ENCODE data around the gene C3orf20. TPM values are rescaled to one million over a fixed set of nuclear protein-coding genes. Genes with fewer than 3 reads are reported as not detected.

C3orf20 gene
- total RNA-seq, 4 donors from 2014 or later: 0.11 to 0.46 TPM; not detected in 2

DNA sequence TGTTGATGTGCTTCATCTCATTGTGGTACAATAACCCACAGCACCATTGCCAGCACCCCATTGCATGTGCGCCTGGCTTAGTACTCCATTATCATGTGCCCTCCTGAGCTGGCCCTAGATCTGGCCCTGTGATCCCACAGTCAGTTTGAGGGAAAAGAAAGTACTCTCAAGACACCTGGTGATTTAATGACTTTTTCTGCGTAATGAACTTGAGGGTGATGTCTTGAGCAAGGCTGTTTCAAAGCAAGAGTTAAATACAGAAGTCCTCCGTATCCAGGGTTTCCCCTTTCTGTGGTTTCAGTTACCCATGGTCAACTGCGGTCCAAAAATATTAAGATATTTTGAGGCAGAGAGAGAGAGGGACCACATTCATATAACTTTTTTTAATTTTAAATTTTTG is 16.3 kb downstream of the C3orf20 start:
- TF ChIP-seq, protein P1, sequence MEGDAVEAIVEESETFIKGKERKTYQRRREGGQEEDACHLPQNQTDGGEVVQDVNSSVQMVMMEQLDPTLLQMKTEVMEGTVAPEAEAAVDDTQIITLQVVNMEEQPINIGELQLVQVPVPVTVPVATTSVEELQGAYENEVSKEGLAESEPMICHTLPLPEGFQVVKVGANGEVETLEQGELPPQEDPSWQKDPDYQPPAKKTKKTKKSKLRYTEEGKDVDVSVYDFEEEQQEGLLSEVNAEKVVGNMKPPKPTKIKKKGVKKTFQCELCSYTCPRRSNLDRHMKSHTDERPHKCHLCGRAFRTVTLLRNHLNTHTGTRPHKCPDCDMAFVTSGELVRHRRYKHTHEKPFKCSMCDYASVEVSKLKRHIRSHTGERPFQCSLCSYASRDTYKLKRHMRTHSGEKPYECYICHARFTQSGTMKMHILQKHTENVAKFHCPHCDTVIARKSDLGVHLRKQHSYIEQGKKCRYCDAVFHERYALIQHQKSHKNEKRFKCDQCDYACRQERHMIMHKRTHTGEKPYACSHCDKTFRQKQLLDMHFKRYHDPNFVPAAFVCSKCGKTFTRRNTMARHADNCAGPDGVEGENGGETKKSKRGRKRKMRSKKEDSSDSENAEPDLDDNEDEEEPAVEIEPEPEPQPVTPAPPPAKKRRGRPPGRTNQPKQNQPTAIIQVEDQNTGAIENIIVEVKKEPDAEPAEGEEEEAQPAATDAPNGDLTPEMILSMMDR (IDR thresholded peaks at IDR 0.05 in 4 of 5, conservative IDR thresholded peaks at IDR 0.05 in 1 of 5): no peak
- no peak for TF ChIP-seq POLR2A (IDR thresholded peaks at IDR 0.05)
- in situ Hi-C loops (cut with MboI; ENCODE audit: low sequenced_read_pairs in 4 of 4): no loop called here
- intact Hi-C loops (cut with DNase I; ENCODE audit: low total_unique reads): no loop called here
- DNase-seq: no peak
- H3K27ac ChIP-seq: no peak overlapping the region
- no peaks in the 10 kb centered on the region for H3K9me3 ChIP-seq
- H3K4me3 ChIP-seq: no peak overlapping the region
- ATAC-seq: no peak
- no peaks in the 10 kb centered on the region for H3K27me3 ChIP-seq
- peaks cover 0 to 5% of the 10 kb centered on the region in 2 donors for H3K36me3 ChIP-seq
- no peaks in the 10 kb centered on the region for H3K4me1 ChIP-seq

- intact Hi-C loops (cut with DNase I; ENCODE audit: low total_unique reads): no loop called here
- ATAC-seq (no peak), DNase-seq (no peak)
- Histone ChIP-seq H3K36me3 (peaks cover 0 to 5% of the 10 kb centered on the region in 2 donors), H3K4me3 (no peak overlapping the region), H3K27me3 (no peaks in the 10 kb centered on the region), H3K4me1 (no peaks in the 10 kb centered on the region), H3K27ac (no peak overlapping the region), H3K9me3 (no peaks in the 10 kb centered on the region)
- TF ChIP-seq, protein P1 (IDR thresholded peaks at IDR 0.05 in 4 of 5, conservative IDR thresholded peaks at IDR 0.05 in 1 of 5): no peak
- no peak for TF ChIP-seq POLR2A (IDR thresholded peaks at IDR 0.05)
- in situ Hi-C loops (cut with MboI; ENCODE audit: low sequenced_read_pairs in 4 of 4): no loop called here
These were observed 16.8 kb downstream of the C3orf20 start for GRCh38 chr3:14691719-14692118.

DNA sequence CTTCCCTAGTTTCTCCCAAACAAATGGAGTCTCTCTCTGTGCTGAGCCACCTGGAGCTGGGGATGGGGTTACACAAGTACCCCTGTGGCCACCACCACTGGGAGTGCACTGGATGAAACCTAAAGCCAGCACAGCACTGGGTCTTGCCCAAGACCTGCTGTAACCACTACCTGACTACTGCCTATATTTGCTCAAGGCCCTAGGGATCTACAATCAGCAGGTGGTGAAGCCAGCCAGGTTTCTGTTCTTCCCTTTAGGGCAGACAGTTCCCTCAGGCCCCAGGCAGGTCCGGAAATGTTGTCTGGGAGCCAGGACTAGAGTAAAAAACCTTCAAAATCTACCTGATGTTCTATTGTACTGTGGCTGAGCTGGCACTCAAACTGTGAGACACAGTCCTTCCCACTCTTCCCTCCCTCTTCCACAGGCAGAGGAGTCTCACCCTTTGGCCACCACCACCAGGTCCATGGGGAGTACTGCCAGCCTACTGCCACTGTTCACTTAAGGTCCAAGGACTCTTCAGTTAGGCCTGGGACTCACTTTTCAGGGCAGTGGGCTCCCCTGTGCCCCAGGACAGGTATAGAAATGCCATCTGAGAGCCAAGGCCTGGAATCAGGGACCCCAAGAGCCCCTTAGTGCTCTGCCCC is 23.8 kb downstream of the C3orf20 start:
- in situ Hi-C loops (cut with MboI; ENCODE audit: low sequenced_read_pairs in 4 of 4): no loop called here
- TF ChIP-seq, protein P1 (IDR thresholded peaks at IDR 0.05 in 4 of 5, conservative IDR thresholded peaks at IDR 0.05 in 1 of 5): no peak
- TF ChIP-seq POLR2A (IDR thresholded peaks at IDR 0.05): no peak
- DNase-seq (no peak), ATAC-seq (no peak)
- Histone ChIP-seq H3K27me3 (no peaks in the 10 kb centered on the region), H3K36me3 (no peaks in the 10 kb centered on the region), H3K4me1 (no peaks in the 10 kb centered on the region), H3K4me3 (no peak overlapping the region), H3K27ac (no peak overlapping the region), H3K9me3 (no peaks in the 10 kb centered on the region)
- intact Hi-C loops (cut with DNase I; ENCODE audit: low total_unique reads): no loop called here

DNA sequence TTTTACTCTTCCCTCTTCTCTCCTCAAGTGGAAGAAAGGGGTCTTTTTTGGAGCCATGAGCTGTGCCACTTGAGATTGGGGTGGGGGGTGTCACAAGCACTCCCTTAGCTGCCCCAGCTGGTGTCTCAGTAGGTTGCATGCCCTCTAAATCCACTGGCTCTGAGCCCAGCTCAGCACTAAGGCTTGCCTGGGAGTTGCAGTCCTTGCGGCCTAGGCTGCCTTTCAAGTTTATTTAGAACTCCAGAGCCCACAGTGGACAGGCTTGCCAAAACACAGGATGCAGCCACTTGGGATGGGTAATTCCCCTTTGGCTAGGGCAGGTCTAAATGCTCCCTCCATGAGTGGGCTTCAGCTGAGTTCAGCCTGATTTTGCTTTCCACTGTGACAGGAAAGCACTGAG is 24.7 kb downstream of the C3orf20 start:
- H3K4me1 ChIP-seq: no peaks in the 10 kb centered on the region
- TF ChIP-seq POLR2A (IDR thresholded peaks at IDR 0.05): no peak
- TF ChIP-seq, protein P1 (IDR thresholded peaks at IDR 0.05 in 4 of 5, conservative IDR thresholded peaks at IDR 0.05 in 1 of 5): no peak
- H3K4me3 ChIP-seq: no peak overlapping the region
- in situ Hi-C loops (cut with MboI; ENCODE audit: low sequenced_read_pairs in 4 of 4) (no loop called here), intact Hi-C loops (cut with DNase I; ENCODE audit: low total_unique reads) (no loop called here)
- H3K27ac ChIP-seq: no peak overlapping the region
- ATAC-seq: no peak
- DNase-seq: no peak
- H3K9me3 ChIP-seq: no peaks in the 10 kb centered on the region
- no peaks in the 10 kb centered on the region for H3K36me3 ChIP-seq
- H3K27me3 ChIP-seq: no peaks in the 10 kb centered on the region

DNA sequence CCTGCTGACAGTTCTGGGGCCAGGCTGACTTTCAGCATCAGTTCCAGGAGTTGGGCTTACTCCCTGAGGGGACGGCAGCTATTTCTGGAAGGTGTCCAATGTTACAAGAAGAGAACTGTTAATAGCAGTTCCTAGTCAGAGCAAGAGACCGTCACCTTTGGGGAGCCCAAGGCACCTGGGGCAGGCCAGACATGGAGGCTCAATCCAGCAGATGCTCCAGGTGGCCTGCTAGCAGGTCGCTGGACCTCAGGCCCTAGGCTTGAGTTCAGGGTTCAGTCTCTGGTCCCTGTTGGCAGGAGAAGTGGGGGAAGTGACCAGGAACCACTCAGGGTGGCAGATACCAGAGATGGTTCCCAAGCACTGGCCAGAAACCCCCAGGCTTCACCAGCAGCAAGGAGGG is 25.9 kb downstream of the C3orf20 start:
- DNase-seq: no peak
- Histone ChIP-seq H3K27me3 (no peaks in the 10 kb centered on the region), H3K9me3 (no peaks in the 10 kb centered on the region), H3K36me3 (no peaks in the 10 kb centered on the region), H3K27ac (no peak overlapping the region), H3K4me3 (no peak overlapping the region), H3K4me1 (no peaks in the 10 kb centered on the region)
- intact Hi-C loops (cut with DNase I; ENCODE audit: low total_unique reads) (no loop called here), in situ Hi-C loops (cut with MboI; ENCODE audit: low sequenced_read_pairs in 4 of 4) (no loop called here)
- no peak for ATAC-seq
- TF ChIP-seq POLR2A (IDR thresholded peaks at IDR 0.05): no peak
- TF ChIP-seq, protein P1 (IDR thresholded peaks at IDR 0.05 in 4 of 5, conservative IDR thresholded peaks at IDR 0.05 in 1 of 5): no peak

All from gastrocnemius medialis (tissue), 4 donors.